ENCODE measurements around the gene MRPL34. TPM values are rescaled to one million over a fixed set of nuclear protein-coding genes. Genes with fewer than 3 reads are reported as not detected.

MRPL34 gene
- total RNA-seq, 2 donors from 2014 or later, result 58.1 to 62.2 TPM

DNA sequence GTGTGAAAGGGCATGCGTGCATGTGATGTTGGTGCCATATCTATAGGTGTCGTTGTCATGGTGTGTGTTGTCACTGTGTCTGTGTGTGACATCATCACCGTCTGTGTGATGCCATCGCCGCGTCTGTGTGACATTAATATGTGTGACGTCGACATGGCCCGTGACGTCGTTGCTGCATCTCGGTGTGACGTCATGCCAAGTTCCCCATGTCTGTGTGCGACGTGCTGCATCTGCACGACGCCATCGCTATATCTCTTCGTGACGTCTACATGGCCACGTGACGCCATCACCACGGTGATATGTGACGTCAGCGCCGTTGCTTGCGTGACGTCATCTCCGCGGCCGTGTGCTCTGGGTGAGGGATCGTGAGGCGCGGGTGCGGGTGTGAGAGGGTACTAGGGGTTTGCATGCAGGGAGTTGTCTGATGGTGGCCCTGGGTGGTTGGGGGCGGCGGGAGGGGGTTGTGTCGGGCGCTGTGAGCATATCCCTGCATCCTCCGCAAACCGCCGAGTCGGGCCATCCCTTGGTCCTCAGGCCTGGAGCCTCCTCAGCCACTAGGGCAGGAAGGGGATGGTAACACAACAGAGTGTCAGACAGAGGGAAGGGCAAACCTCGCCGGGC is 46.3 kb downstream of the MRPL34 start:
- Histone ChIP-seq H3K4me1 (ENCODE audit: control insufficient read depth, insufficient read depth, low read length) (no peaks in the 10 kb centered on the region), H3K9ac (ENCODE audit: extremely low read depth, low read length, poor library complexity, severe bottlenecking) (no peak overlapping the region), H3K36me3 (ENCODE audit: control insufficient read depth, insufficient read depth, low read length) (no peaks in the 10 kb centered on the region), H3K27ac (ENCODE audit: low read depth, low read length) (no peak overlapping the region), H3K4me3 (ENCODE audit: low read length) (no peak overlapping the region), H3K27me3 (ENCODE audit: control insufficient read depth, insufficient read depth, low read length, poor library complexity, severe bottlenecking) (no peaks in the 10 kb centered on the region), H3K9me3 (ENCODE audit: control insufficient read depth, low read length) (no peaks in the 10 kb centered on the region)
- DNase-seq, result no peak
- H3K9me3 Mint-ChIP-seq, result no peaks in the 10 kb centered on the region
- H3K27me3 Mint-ChIP-seq (ENCODE audit: insufficient read depth), result no peaks in the 10 kb centered on the region
- no peaks in the 10 kb centered on the region for H3K36me3 Mint-ChIP-seq (ENCODE audit: low read depth)
- no peak overlapping the region for H3K27ac Mint-ChIP-seq
- TF ChIP-seq, protein P1, sequence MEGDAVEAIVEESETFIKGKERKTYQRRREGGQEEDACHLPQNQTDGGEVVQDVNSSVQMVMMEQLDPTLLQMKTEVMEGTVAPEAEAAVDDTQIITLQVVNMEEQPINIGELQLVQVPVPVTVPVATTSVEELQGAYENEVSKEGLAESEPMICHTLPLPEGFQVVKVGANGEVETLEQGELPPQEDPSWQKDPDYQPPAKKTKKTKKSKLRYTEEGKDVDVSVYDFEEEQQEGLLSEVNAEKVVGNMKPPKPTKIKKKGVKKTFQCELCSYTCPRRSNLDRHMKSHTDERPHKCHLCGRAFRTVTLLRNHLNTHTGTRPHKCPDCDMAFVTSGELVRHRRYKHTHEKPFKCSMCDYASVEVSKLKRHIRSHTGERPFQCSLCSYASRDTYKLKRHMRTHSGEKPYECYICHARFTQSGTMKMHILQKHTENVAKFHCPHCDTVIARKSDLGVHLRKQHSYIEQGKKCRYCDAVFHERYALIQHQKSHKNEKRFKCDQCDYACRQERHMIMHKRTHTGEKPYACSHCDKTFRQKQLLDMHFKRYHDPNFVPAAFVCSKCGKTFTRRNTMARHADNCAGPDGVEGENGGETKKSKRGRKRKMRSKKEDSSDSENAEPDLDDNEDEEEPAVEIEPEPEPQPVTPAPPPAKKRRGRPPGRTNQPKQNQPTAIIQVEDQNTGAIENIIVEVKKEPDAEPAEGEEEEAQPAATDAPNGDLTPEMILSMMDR (conservative IDR thresholded peaks at IDR 0.05), result no peak
- H3K4me3 Mint-ChIP-seq, result no peak overlapping the region
- 95 to 97% methylated on average over 34 to 45 of the region's 45 CpGs for WGBS, 2 experiments (ENCODE audit: insufficient coverage in 1 of 2, insufficient read length in 1 of 2)
- peaks cover 3% of the 10 kb centered on the region for H3K4me1 Mint-ChIP-seq

DNA sequence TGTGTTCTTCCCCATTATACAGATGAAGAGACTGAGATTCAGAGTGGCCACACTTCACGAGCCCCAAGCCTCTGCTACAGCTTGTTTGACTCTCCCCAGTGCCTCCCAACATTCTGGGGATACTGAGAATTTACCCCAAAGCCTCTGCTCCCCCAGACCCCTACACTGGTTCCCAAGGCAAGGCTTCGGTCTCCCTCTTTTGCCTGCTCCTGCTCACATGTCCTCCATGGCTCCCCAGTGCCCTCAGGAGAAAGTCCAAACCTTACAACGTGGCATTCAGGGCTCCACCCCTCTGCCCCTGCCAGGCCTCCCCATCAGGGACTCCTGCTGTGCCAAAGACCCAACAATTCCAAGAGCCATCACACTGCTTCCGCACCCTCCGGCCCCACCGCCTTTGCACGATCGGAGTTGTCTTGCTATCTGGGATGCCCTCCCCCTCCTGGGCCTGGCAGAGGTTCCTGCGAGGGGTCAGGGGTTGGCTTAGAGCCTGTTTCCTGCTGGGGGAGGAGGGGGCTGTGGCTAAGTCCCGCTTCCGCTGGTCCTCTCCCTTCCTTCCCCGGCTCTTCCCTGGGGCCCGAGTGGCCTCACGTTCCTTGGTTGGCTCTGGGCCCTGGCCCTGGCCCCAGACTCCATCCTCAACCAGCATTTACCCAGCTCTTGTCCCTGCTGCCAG is 47.1 kb downstream of the MRPL34 start:
- no peaks in the 10 kb centered on the region for H3K4me1 ChIP-seq (ENCODE audit: control insufficient read depth, insufficient read depth, low read length)
- H3K27me3 ChIP-seq (ENCODE audit: control insufficient read depth, insufficient read depth, low read length, poor library complexity, severe bottlenecking), result no peaks in the 10 kb centered on the region
- no peak overlapping the region for H3K9ac ChIP-seq (ENCODE audit: extremely low read depth, low read length, poor library complexity, severe bottlenecking)
- TF ChIP-seq, protein P1 (conservative IDR thresholded peaks at IDR 0.05), result no peak
- Mint-ChIP-seq H3K9me3 (no peaks in the 10 kb centered on the region), H3K27me3 (ENCODE audit: insufficient read depth) (no peaks in the 10 kb centered on the region), H3K36me3 (ENCODE audit: low read depth) (no peaks in the 10 kb centered on the region), H3K27ac (no peak overlapping the region), H3K4me1 (peaks cover 3% of the 10 kb centered on the region), H3K4me3 (no peak overlapping the region)
- H3K9me3 ChIP-seq (ENCODE audit: control insufficient read depth, low read length), result no peaks in the 10 kb centered on the region
- DNase-seq, result no peak
- no peaks in the 10 kb centered on the region for H3K36me3 ChIP-seq (ENCODE audit: control insufficient read depth, insufficient read depth, low read length)
- H3K4me3 ChIP-seq (ENCODE audit: low read length), result no peak overlapping the region
- no peak overlapping the region for H3K27ac ChIP-seq (ENCODE audit: low read depth, low read length)
- WGBS, 2 experiments (ENCODE audit: insufficient coverage in 1 of 2, insufficient read length in 1 of 2), result 22 to 86% methylated on average over 1 to 13 of the region's 14 CpGs

DNA sequence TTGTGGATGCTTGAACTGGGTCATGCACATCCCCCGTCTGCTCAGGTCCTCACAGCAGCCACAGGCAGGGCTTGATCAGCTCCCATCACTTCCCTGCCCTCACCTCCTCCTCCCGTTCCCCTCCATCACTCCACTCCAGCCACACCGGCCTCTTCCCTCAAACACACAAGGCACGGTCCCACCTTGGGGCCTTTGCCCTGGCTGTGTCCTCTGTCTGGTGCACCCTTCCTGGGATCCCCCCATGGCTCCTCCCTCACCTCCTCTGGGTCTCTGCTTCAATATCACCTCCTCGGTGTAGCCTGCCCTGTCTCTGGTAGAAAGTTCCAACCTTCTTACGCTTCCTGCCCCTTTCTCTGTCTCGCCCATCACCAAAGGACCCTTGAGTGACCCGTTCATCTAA is 47.7 kb downstream of the MRPL34 start:
- H3K27ac Mint-ChIP-seq, result no peak overlapping the region
- no peak for DNase-seq
- H3K9ac ChIP-seq (ENCODE audit: extremely low read depth, low read length, poor library complexity, severe bottlenecking), result no peak overlapping the region
- 83 to 88% methylated on average over 7 to 8 of the region's 8 CpGs for WGBS, 2 experiments (ENCODE audit: insufficient coverage in 1 of 2, insufficient read length in 1 of 2)
- TF ChIP-seq, protein P1 (conservative IDR thresholded peaks at IDR 0.05), result no peak
- no peaks in the 10 kb centered on the region for H3K9me3 Mint-ChIP-seq
- no peaks in the 10 kb centered on the region for H3K4me1 ChIP-seq (ENCODE audit: control insufficient read depth, insufficient read depth, low read length)
- no peaks in the 10 kb centered on the region for H3K36me3 ChIP-seq (ENCODE audit: control insufficient read depth, insufficient read depth, low read length)
- peaks cover 3% of the 10 kb centered on the region for H3K4me1 Mint-ChIP-seq
- no peaks in the 10 kb centered on the region for H3K27me3 Mint-ChIP-seq (ENCODE audit: insufficient read depth)
- H3K27ac ChIP-seq (ENCODE audit: low read depth, low read length), result no peak overlapping the region
- no peak overlapping the region for H3K4me3 ChIP-seq (ENCODE audit: low read length)
- H3K36me3 Mint-ChIP-seq (ENCODE audit: low read depth), result no peaks in the 10 kb centered on the region
- no peak overlapping the region for H3K4me3 Mint-ChIP-seq
- no peaks in the 10 kb centered on the region for H3K27me3 ChIP-seq (ENCODE audit: control insufficient read depth, insufficient read depth, low read length, poor library complexity, severe bottlenecking)
- no peaks in the 10 kb centered on the region for H3K9me3 ChIP-seq (ENCODE audit: control insufficient read depth, low read length)

Other genes with a start within 250 kb of the MRPL34 start
- 10 to 100 TPM; 19.4 to 19.9 TPM for gene HAUS8, start 230.4 kb upstream of the MRPL34 start, total RNA-seq
- 10 to 100 TPM; 79.4 to 96.8 TPM for gene MYO9B, start 230.1 kb upstream of the MRPL34 start, total RNA-seq
- gene USE1, start 90.5 kb upstream of the MRPL34 start, total RNA-seq, result 10 to 100 TPM; 17.4 to 18.4 TPM
- gene OCEL1, start 79.6 kb upstream of the MRPL34 start, total RNA-seq, result 10 to 100 TPM; 23.1 to 29.1 TPM
- gene NR2F6, start 60.0 kb upstream of the MRPL34 start, total RNA-seq, result 100 to 1,000 TPM; 103 to 107 TPM
- 1 to 10 TPM; 3.8 to 6.2 TPM for gene USHBP1, start 41.1 kb upstream of the MRPL34 start, total RNA-seq
- 100 to 1,000 TPM; 136 to 151 TPM for gene BABAM1, start 38.4 kb upstream of the MRPL34 start, total RNA-seq
- gene ANKLE1, start 24.0 kb upstream of the MRPL34 start, total RNA-seq, result 1 to 10 TPM; 4.6 to 9.9 TPM
- gene ABHD8, start 2.4 kb upstream of the MRPL34 start, total RNA-seq, result 10 to 100 TPM; 11.6 to 21.1 TPM
- 10 to 100 TPM; 36.9 to 42.3 TPM for gene DDA1, start 3.7 kb downstream of the MRPL34 start, total RNA-seq
- 10 to 100 TPM; 27.5 to 29.5 TPM for gene ANO8, start 29.0 kb downstream of the MRPL34 start, total RNA-seq
- 10 to 100 TPM; 48.7 to 55.7 TPM for gene GTPBP3, start 31.7 kb downstream of the MRPL34 start, total RNA-seq
- gene PLVAP, start 71.5 kb downstream of the MRPL34 start, total RNA-seq, result under 1 TPM in 1 of 2 donors, not detected in 1; 0.44 TPM
- gene CCDC194, start 88.3 kb downstream of the MRPL34 start, total RNA-seq, result 1 to 10 TPM; 2.0 to 3.4 TPM
- gene BST2, start 99.8 kb downstream of the MRPL34 start, total RNA-seq, result 100 to 1,000 TPM in 1 of 2 donors, 10 to 100 TPM in 1; 50.8 to 147 TPM
- gene MVB12A, start 114.2 kb downstream of the MRPL34 start, total RNA-seq, result 10 to 100 TPM; 63.1 to 64.8 TPM
- gene TMEM221, start 142.8 kb downstream of the MRPL34 start, total RNA-seq, result 1 to 10 TPM; 3.5 to 4.8 TPM
- not detected for gene NXNL1, start 155.1 kb downstream of the MRPL34 start, total RNA-seq
- 10 to 100 TPM; 11.8 to 16.9 TPM for gene SLC27A1, start 164.7 kb downstream of the MRPL34 start, total RNA-seq
- 100 to 1,000 TPM; 121 to 132 TPM for gene PGLS, start 205.8 kb downstream of the MRPL34 start, total RNA-seq
- gene COLGALT1, start 249.8 kb downstream of the MRPL34 start, total RNA-seq, result 10 to 100 TPM; 61.2 to 68.3 TPM

Data from endodermal cell (in vitro differentiated cells).